H1 (cell line): ENCODE results near the gene STIM1. TPM values are rescaled to one million over a fixed set of nuclear protein-coding genes. Genes with fewer than 3 reads are reported as not detected.

Experiments used
- CBX5 ChIP-seq: fragments of 300-800, 300-1000 bp; sonication (generic); IDR thresholded peaks from 2 replicates; pipeline ENCODE4 v1.7.1; 2016; ENCODE audit warnings: antibody characterized with exemption, low read length, low read depth
- EGR1 ChIP-seq: IDR thresholded peaks from 2 replicates; pipeline ENCODE4 v1.6.1; 2011; ENCODE audit warnings: low read depth, low read length, borderline replicate concordance
- polyA plus RNA-seq, 7 experiments: library from polyadenylated mRNA; depleted of rRNA in 3 of 7; stranded (reverse) in 5 of 7; unstranded in 2 of 7; fragments of >200 nt in 5 of 7; fragments of 200-250 nt in 2 of 7; gene quantifications; 1 replicate in 5 of 7; 2 replicates in 1 of 7; 4 replicates in 1 of 7; pipeline versions ENCODE4 v1.2.1 to v1.2.3, GENCODE V29; 2011 to 2013; ENCODE audit warnings: missing spikeins in 2 of 7, mixed read lengths in 2 of 7
- total RNA-seq: library from RNA; stranded (reverse); fragmentation: NEBNext Ultra II Directional; extraction: Animal tissue kit (Norgen Biotek cat#: 25700); gene quantifications from 2 replicates; pipeline ENCODE4 v1.2.1, GENCODE V29; 2021

The STIM1 gene
- total and polyA plus RNA-seq, 2 of the 8 experiments (the other 6 are each of a cell fraction or from before 2014, with no cell fraction given), result 11.1 to 12.2 TPM

GRCh38 chr11:3892156-3892555 is 36.7 kb downstream of the STIM1 start (continued):
- TF ChIP-seq EGR1 (no peak), CBX5 (no peak)
